Measurements from ENCODE around the gene ZSCAN26.

The ZSCAN26 gene

DNA sequence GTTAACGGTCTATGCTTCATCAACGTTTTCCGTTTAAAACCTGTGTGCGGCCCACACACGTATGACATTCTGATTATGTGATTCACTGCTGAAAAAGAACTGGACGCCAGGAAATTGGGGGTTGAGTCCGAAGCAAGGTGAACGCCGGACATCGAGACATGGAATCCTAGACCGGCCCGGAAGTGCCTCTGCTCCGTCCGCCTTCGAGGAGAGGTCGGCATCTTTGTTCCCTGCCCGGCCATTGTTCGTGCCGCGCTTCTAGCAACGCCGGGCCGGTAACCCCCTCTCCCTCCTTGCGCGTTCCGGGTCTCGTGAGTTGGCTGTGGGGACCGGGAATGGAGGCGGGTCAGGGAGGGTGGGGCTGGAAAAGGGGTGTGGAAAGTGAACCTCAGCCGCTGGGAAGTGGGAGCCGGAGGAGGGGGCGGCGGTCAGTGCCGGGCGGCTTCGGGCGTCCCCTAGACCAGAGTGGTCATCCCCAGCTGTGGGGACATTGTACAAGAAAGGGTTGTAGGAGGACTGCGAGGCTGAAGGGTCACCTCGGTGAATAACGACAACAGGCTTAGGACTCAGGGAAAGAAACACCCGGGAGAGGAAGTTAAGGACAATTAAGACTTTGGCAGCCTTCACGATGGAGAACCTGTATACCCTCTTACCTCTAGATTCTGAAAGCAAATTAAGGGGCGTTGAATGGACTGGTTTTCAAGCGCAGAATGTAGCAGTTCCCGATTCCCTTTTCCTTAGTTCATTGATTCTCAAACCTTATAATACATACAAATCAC is 41.7 kb upstream of the ZSCAN26 start, which contains the start of gene ZSCAN9:
Gene ZSCAN9, plus strand, starts transcription at position 220 of the 779 bp plus-strand sequence. CDS start 1,810 bp downstream, outside the sequence.
- TF ChIP-seq ZFX (IDR thresholded peaks at IDR 0.05) (no peak), CTCF (conservative IDR thresholded peaks at IDR 0.05) (no peak)
- H3K27ac ChIP-seq: peak within 1 kb of the TSS; percentile 62

GRCh38 chr6:28226460-28226859 is 40.5 kb upstream of the ZSCAN26 start:
- TF ChIP-seq CTCF (conservative IDR thresholded peaks at IDR 0.05): no peak
- TF ChIP-seq ZFX (IDR thresholded peaks at IDR 0.05): no peak
- H3K27ac ChIP-seq: no peak overlapping the region

DNA sequence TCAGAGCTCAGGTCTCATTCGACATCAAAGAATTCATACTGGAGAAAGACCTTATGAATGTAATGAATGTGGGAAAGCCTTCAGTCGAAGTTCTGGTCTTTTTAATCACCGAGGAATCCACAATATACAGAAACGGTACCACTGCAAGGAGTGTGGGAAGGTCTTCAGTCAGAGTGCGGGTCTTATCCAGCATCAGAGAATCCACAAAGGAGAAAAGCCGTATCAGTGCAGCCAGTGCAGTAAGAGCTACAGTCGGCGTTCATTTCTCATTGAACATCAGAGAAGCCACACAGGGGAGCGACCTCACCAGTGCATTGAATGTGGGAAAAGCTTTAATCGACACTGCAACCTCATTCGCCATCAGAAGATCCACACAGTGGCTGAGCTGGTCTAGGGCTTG is 34.2 kb upstream of the ZSCAN26 start:
- no peak overlapping the region for H3K27ac ChIP-seq
- TF ChIP-seq ZFX (IDR thresholded peaks at IDR 0.05): no peak
- no peak for TF ChIP-seq CTCF (conservative IDR thresholded peaks at IDR 0.05)

DNA sequence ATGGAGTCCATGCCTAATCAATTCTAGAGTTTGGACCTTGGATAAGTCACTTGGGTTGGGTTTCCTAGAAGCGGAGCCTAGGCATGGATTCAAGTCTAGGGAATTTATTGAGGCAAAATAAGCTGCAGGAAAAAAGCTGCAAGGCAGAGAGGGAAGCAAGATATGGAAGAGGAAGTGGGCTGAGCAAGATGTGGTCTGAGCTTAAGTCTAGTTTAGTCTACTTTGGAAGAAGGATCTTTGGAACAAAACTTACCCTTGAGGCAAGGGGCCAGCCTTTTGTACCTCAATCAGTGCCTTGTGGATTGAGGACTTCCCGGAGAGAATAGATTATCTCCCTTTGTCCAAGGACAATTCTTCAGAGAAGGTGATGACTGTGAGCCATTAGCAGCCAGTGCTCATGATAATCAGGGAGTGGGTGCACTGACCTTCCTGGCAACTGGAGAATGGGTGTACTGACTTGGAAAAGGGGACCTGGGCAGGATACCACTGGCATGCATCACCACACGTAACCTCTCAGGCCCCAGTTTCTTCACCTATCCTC is 31.0 kb upstream of the ZSCAN26 start:
- no peak overlapping the region for H3K27ac ChIP-seq
- no peak for TF ChIP-seq CTCF (conservative IDR thresholded peaks at IDR 0.05)
- TF ChIP-seq ZFX (IDR thresholded peaks at IDR 0.05): no peak

- TF ChIP-seq CTCF (conservative IDR thresholded peaks at IDR 0.05) (no peak), ZFX (IDR thresholded peaks at IDR 0.05) (no peak)
- H3K27ac ChIP-seq: no peak overlapping the region
These were observed 27.3 kb upstream of the ZSCAN26 start for GRCh38 chr6:28239636-28240035.

- no peak for TF ChIP-seq CTCF (conservative IDR thresholded peaks at IDR 0.05)
- H3K27ac ChIP-seq: no peak overlapping the region
These were observed 26.5 kb upstream of the ZSCAN26 start for GRCh38 chr6:28240471-28240870.

DNA sequence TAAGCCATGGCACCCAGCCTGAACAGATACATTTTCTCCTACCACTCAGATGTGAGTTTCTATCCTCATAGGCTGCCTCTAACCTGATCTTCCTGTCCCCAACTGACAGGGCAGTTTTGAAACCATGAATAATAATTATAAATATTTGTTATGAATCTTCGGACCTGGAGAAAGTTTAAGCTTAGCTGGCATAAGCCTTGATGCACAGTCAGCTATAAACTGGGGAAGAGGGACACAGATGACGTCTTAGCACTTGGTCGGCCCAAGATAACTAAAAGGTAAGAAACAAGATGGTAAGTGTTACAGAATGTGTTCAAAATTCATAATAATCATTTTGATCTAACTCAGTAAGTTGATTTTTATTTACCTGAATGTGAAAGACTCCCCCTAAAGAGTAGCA is 23.0 kb upstream of the ZSCAN26 start:
- H3K27ac ChIP-seq: no peak overlapping the region
- no peak for TF ChIP-seq CTCF (conservative IDR thresholded peaks at IDR 0.05)
- no peak for TF ChIP-seq ZFX (IDR thresholded peaks at IDR 0.05)
